NCI-H146 treated with DMSO at 0.1 percent for 48 hours (cell line): Measurements from ENCODE around the gene MYRF.

Source experiments
- DNase-seq: peaks from one replicate; lab custom pipeline; 2025; ENCODE audit not compliant: unreplicated experiment; lab: John Stamatoyannopoulos, UW

The MYRF gene

GRCh38 chr11:61793083-61793828 lies 40.8 kb downstream of the MYRF start:
- DNase-seq, result peak; percentile 42

GRCh38 chr11:61793829-61794204 lies 41.4 kb downstream of the MYRF start:
- DNase-seq, result no peak

- DNase-seq, result no peak
Observed at GRCh38 chr11:61794579-61794978, 42.1 kb downstream of the MYRF start.

GRCh38 chr11:61795459-61795858 lies 43.0 kb downstream of the MYRF start:
- no peak for DNase-seq

GRCh38 chr11:61795876-61796526 lies 43.6 kb downstream of the MYRF start:
- no peak for DNase-seq

GRCh38 chr11:61797263-61797944 lies 45.0 kb downstream of the MYRF start:
- DNase-seq, result peak; percentile 44

- no peak for DNase-seq
Observed at GRCh38 chr11:61799665-61800284, 47.3 kb downstream of the MYRF start.

GRCh38 chr11:61800331-61801281 lies 48.2 kb downstream of the MYRF start:
- DNase-seq, result no peak

GRCh38 chr11:61802605-61803004 lies 50.2 kb downstream of the MYRF start:
- DNase-seq, result no peak

GRCh38 chr11:61803889-61804647 lies 51.6 kb downstream of the MYRF start:
- no peak for DNase-seq

- no peak for DNase-seq
Observed at GRCh38 chr11:61805146-61805545, 52.7 kb downstream of the MYRF start.

- DNase-seq, result no peak
Observed at GRCh38 chr11:61806785-61807184, 54.3 kb downstream of the MYRF start.

- no peak for DNase-seq
Observed at GRCh38 chr11:61810671-61811175, 58.3 kb downstream of the MYRF start.

GRCh38 chr11:61811831-61812230 lies 59.4 kb downstream of the MYRF start:
- DNase-seq, result no peak

GRCh38 chr11:61812736-61813411 lies 60.4 kb downstream of the MYRF start:
- no peak for DNase-seq

GRCh38 chr11:61814247-61814957 lies 62.0 kb downstream of the MYRF start:
- DNase-seq, result peak; percentile 28

- DNase-seq, result peak; percentile 95
Observed at GRCh38 chr11:61814958-61815789, 62.7 kb downstream of the MYRF start.
